Breast epithelium (tissue), 3 donors: ENCODE results near the gene NAALAD2.

Source experiments
- POLR2A ChIP-seq: fragments of 450-650 bp; IDR thresholded peaks from one replicate; pipeline ENCODE4 v1.6.1; 2016; ENCODE audit warnings: antibody characterized with exemption, mild to moderate bottlenecking, moderate library complexity
- TF ChIP-seq, protein P1 (sequence below), 3 donors: fragments of 450-650 bp; IDR thresholded peaks; one replicate each; pipeline ENCODE4 v1.5.1; 2016 to 2017; ENCODE audit warnings: antibody characterized with exemption in 3 of 3, mild to moderate bottlenecking in 3 of 3, moderate library complexity in 3 of 3

DNA sequence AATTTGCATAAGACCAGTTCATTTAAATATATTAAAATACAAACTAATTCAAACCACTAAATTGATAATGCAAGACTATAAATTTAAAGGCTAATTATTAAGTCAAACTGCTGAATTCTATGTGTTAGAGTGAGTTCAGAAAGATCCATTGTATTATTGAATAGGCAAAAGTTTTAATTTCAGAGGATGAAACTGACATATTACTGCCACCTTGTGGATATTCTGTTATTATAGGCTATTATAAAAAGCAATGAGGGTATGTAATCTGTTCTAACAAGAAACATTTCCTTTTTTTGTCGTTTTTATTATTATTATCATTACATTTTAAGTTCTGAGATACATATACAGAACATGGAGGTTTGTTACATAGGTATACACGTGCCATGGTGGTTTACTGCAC, 20.9 kb upstream of the NAALAD2 start:
- TF ChIP-seq, protein P1, sequence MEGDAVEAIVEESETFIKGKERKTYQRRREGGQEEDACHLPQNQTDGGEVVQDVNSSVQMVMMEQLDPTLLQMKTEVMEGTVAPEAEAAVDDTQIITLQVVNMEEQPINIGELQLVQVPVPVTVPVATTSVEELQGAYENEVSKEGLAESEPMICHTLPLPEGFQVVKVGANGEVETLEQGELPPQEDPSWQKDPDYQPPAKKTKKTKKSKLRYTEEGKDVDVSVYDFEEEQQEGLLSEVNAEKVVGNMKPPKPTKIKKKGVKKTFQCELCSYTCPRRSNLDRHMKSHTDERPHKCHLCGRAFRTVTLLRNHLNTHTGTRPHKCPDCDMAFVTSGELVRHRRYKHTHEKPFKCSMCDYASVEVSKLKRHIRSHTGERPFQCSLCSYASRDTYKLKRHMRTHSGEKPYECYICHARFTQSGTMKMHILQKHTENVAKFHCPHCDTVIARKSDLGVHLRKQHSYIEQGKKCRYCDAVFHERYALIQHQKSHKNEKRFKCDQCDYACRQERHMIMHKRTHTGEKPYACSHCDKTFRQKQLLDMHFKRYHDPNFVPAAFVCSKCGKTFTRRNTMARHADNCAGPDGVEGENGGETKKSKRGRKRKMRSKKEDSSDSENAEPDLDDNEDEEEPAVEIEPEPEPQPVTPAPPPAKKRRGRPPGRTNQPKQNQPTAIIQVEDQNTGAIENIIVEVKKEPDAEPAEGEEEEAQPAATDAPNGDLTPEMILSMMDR (IDR thresholded peaks at IDR 0.05) = peak in 1 of 3 donors; percentile 24
- TF ChIP-seq POLR2A = no peak
